Measurements from ENCODE around the gene SPEF1. TPM values are rescaled to one million over a fixed set of nuclear protein-coding genes. Genes with fewer than 3 reads are reported as not detected.

SPEF1 gene
- total RNA-seq, 2 experiments from 2014 or later, result not detected

GRCh38 chr20:3730803-3731672 is 50.2 kb downstream of the SPEF1 start:
- no peaks in the 10 kb centered on the region for H3K4me1 Mint-ChIP-seq (ENCODE audit: low read depth)
- H3K36me3 ChIP-seq (ENCODE audit: insufficient read depth, low read length), result no peaks in the 10 kb centered on the region
- H3K27ac ChIP-seq (ENCODE audit: low read depth in 1 of 2, low read length in 2 of 2), result no peak overlapping the region
- intact Hi-C loops (cut with DNase I, micrococcal nuclease), result no loop called here
- H3K27ac Mint-ChIP-seq, result no peak overlapping the region
- H3K27me3 Mint-ChIP-seq, result peaks cover 66% of the 10 kb centered on the region
- H3K9me3 ChIP-seq (ENCODE audit: control insufficient read depth in 1 of 2, insufficient read depth in 1 of 2, low read length in 2 of 2), result no peaks in the 10 kb centered on the region
- POLR2A ChIA-PET, result no interaction called here
- TF ChIP-seq CTCF (IDR thresholded peaks at IDR 0.05), result no peak
- DNase-seq (no peak), ATAC-seq (ENCODE audit: poor library complexity) (no peak)
- no peak overlapping the region for H3K4me3 ChIP-seq (ENCODE audit: low read length)
- no peak overlapping the region for H3K4me3 Mint-ChIP-seq
- no peaks in the 10 kb centered on the region for H3K4me1 ChIP-seq (ENCODE audit: insufficient read depth, low read length)
- CTCF ChIA-PET, result interaction anchor here (0.7 kb wide), 1 partner anchor 20 kb away, joined by 3 read pairs; no protein-coding TSS in a partner anchor
- H3K36me3 Mint-ChIP-seq (ENCODE audit: low read depth), result no peaks in the 10 kb centered on the region
- peaks cover 42 to 48% of the 10 kb centered on the region in 2 experiments for H3K27me3 ChIP-seq (ENCODE audit: control insufficient read depth in 1 of 2, insufficient read depth in 2 of 2, low read length in 2 of 2)
- no peaks in the 10 kb centered on the region for H3K9me3 Mint-ChIP-seq

GRCh38 chr20:3729811-3730540 is 51.3 kb downstream of the SPEF1 start:
- Mint-ChIP-seq H3K4me1 (ENCODE audit: low read depth) (no peaks in the 10 kb centered on the region), H3K4me3 (no peak overlapping the region), H3K27me3 (peaks cover 68% of the 10 kb centered on the region), H3K36me3 (ENCODE audit: low read depth) (no peaks in the 10 kb centered on the region), H3K9me3 (no peaks in the 10 kb centered on the region), H3K27ac (no peak overlapping the region)
- no peak for TF ChIP-seq CTCF (IDR thresholded peaks at IDR 0.05)
- intact Hi-C loops (cut with DNase I, micrococcal nuclease), result no loop called here
- DNase-seq (no peak), ATAC-seq (ENCODE audit: poor library complexity) (no peak)
- ChIA-PET CTCF (no interaction called here), POLR2A (no interaction called here)
- H3K36me3 ChIP-seq (ENCODE audit: insufficient read depth, low read length), result no peaks in the 10 kb centered on the region
- no peak overlapping the region for H3K27ac ChIP-seq (ENCODE audit: low read depth in 1 of 2, low read length in 2 of 2)
- H3K27me3 ChIP-seq (ENCODE audit: control insufficient read depth in 1 of 2, insufficient read depth in 2 of 2, low read length in 2 of 2), result peaks cover 42 to 48% of the 10 kb centered on the region in 2 experiments
- no peaks in the 10 kb centered on the region for H3K4me1 ChIP-seq (ENCODE audit: insufficient read depth, low read length)
- H3K4me3 ChIP-seq (ENCODE audit: low read length), result no peak overlapping the region
- no peaks in the 10 kb centered on the region for H3K9me3 ChIP-seq (ENCODE audit: control insufficient read depth in 1 of 2, insufficient read depth in 1 of 2, low read length in 2 of 2)

GRCh38 chr20:3729378-3729777 is 51.9 kb downstream of the SPEF1 start:
- Mint-ChIP-seq H3K4me3 (no peak overlapping the region), H3K4me1 (ENCODE audit: low read depth) (no peaks in the 10 kb centered on the region), H3K27me3 (peaks cover 69% of the 10 kb centered on the region), H3K27ac (no peak overlapping the region), H3K9me3 (no peaks in the 10 kb centered on the region), H3K36me3 (ENCODE audit: low read depth) (no peaks in the 10 kb centered on the region)
- peaks cover 42 to 48% of the 10 kb centered on the region in 2 experiments for H3K27me3 ChIP-seq (ENCODE audit: control insufficient read depth in 1 of 2, insufficient read depth in 2 of 2, low read length in 2 of 2)
- ChIA-PET CTCF (no interaction called here), POLR2A (no interaction called here)
- DNase-seq (no peak), ATAC-seq (ENCODE audit: poor library complexity) (no peak)
- no peak overlapping the region for H3K4me3 ChIP-seq (ENCODE audit: low read length)
- H3K27ac ChIP-seq (ENCODE audit: low read depth in 1 of 2, low read length in 2 of 2), result no peak overlapping the region
- intact Hi-C loops (cut with DNase I, micrococcal nuclease), result no loop called here
- no peaks in the 10 kb centered on the region for H3K4me1 ChIP-seq (ENCODE audit: insufficient read depth, low read length)
- TF ChIP-seq CTCF (IDR thresholded peaks at IDR 0.05), result no peak
- H3K9me3 ChIP-seq (ENCODE audit: control insufficient read depth in 1 of 2, insufficient read depth in 1 of 2, low read length in 2 of 2), result no peaks in the 10 kb centered on the region
- no peaks in the 10 kb centered on the region for H3K36me3 ChIP-seq (ENCODE audit: insufficient read depth, low read length)
